Large intestine (tissue), 3 donors: ENCODE data around the gene LDB3. TPM values are rescaled to one million over a fixed set of nuclear protein-coding genes. Genes with fewer than 3 reads are reported as not detected.

Experiments
- DNase-seq, 2 donors: peaks; one replicate each; pipeline versions ENCODE4 v3.0.0 to v3.0.0-alpha.2; 2013
- H3K27ac ChIP-seq: one replicate; pipeline ENCODE4 v1.5.1; 2013; ENCODE audit warnings: low read length
- H3K27me3 ChIP-seq: 2 replicates; pipeline ENCODE4 v1.6.1; 2013; ENCODE audit warnings: low read length; ENCODE audit not compliant: control insufficient read depth, insufficient read depth
- H3K36me3 ChIP-seq: 2 replicates; pipeline ENCODE4 v1.6.1; 2013; ENCODE audit warnings: low read length; ENCODE audit not compliant: control insufficient read depth, insufficient read depth
- H3K4me1 ChIP-seq: one replicate; pipeline ENCODE4 v1.6.1; 2013; ENCODE audit warnings: low read length; ENCODE audit not compliant: control insufficient read depth, insufficient read depth
- H3K4me3 ChIP-seq: one replicate; pipeline ENCODE4 v1.5.1; 2013; ENCODE audit warnings: low read length
- H3K9me3 ChIP-seq: one replicate; pipeline ENCODE4 v1.6.1; 2013; ENCODE audit warnings: mild to moderate bottlenecking, low read depth, low read length, moderate library complexity; ENCODE audit not compliant: control insufficient read depth
- WGBS: methylation state at CpG from one replicate; pipeline ENCODE4 v1.1.5; 2013; ENCODE audit warnings: low lambda C conversion rate; ENCODE audit not compliant: insufficient coverage; 5-methylcytosine and 5-hydroxymethylcytosine counted together
- polyA plus RNA-seq: library from polyadenylated mRNA; unstranded; fragments of 120-200 nt; gene quantifications from one replicate; pipeline ENCODE4 v1.2.1, GENCODE V29; 2013

LDB3 gene
- polyA plus RNA-seq, 1 donor = 4.0 TPM

GRCh38 chr10:86665218-86665607 is 3.1 kb upstream of the LDB3 start:
- H3K27ac ChIP-seq = no peak overlapping the region
- 100% methylated on average over 1 of the region's 7 CpGs for WGBS

GRCh38 chr10:86665868-86666267 is 2.4 kb upstream of the LDB3 start:
- WGBS = 100% methylated on average over 1 of the region's 12 CpGs
- Histone ChIP-seq H3K27ac (no peak overlapping the region), H3K4me3 (no peak overlapping the region), H3K4me1 (no peaks in the 10 kb centered on the region), H3K27me3 (no peaks in the 10 kb centered on the region), H3K36me3 (no peaks in the 10 kb centered on the region), H3K9me3 (no peaks in the 10 kb centered on the region)
- no peak for DNase-seq

More at GRCh38 chr10:86665218-86665607, 3.1 kb upstream of the LDB3 start:
- H3K4me3 ChIP-seq = no peak overlapping the region
- H3K4me1 ChIP-seq = no peaks in the 10 kb centered on the region
- no peak for DNase-seq
- no peaks in the 10 kb centered on the region for H3K36me3 ChIP-seq
- H3K9me3 ChIP-seq = no peaks in the 10 kb centered on the region
- no peaks in the 10 kb centered on the region for H3K27me3 ChIP-seq

- Histone ChIP-seq H3K27me3 (no peaks in the 10 kb centered on the region), H3K4me1 (peaks cover 5% of the 10 kb centered on the region), H3K4me3 (no peak overlapping the region), H3K36me3 (no peaks in the 10 kb centered on the region), H3K27ac (no peak overlapping the region), H3K9me3 (no peaks in the 10 kb centered on the region)
- no peak for DNase-seq
- no CpG with 5 or more reads among the region's 7 CpGs for WGBS
Observed at GRCh38 chr10:86666538-86666937, 1.8 kb upstream of the LDB3 start.

GRCh38 chr10:86667421-86668181 is 710 bp upstream of the LDB3 start:
- no peaks in the 10 kb centered on the region for H3K36me3 ChIP-seq
- peaks cover 14% of the 10 kb centered on the region for H3K4me1 ChIP-seq
- no peaks in the 10 kb centered on the region for H3K27me3 ChIP-seq
- no peak for DNase-seq
- H3K9me3 ChIP-seq = no peaks in the 10 kb centered on the region
- H3K4me3 ChIP-seq = no peak overlapping the region
- WGBS = no CpG with 5 or more reads among the region's 10 CpGs
- H3K27ac ChIP-seq = no peak overlapping the region

GRCh38 chr10:86670290-86670811 is 2.0 kb downstream of the LDB3 start:
- no peak overlapping the region for H3K27ac ChIP-seq
- H3K27me3 ChIP-seq = no peaks in the 10 kb centered on the region
- peaks cover 31% of the 10 kb centered on the region for H3K4me1 ChIP-seq
- no peaks in the 10 kb centered on the region for H3K36me3 ChIP-seq
- DNase-seq = no peak
- H3K4me3 ChIP-seq = no peak overlapping the region
- WGBS = no CpG with 5 or more reads among the region's 8 CpGs
- no peaks in the 10 kb centered on the region for H3K9me3 ChIP-seq

GRCh38 chr10:86670876-86671275 is 2.6 kb downstream of the LDB3 start:
- no peak overlapping the region for H3K4me3 ChIP-seq
- H3K27ac ChIP-seq = no peak overlapping the region
- H3K27me3 ChIP-seq = no peaks in the 10 kb centered on the region
- DNase-seq = no peak
- no CpG with 5 or more reads among the region's 8 CpGs for WGBS
- H3K4me1 ChIP-seq = peaks cover 31% of the 10 kb centered on the region
- no peaks in the 10 kb centered on the region for H3K9me3 ChIP-seq
- H3K36me3 ChIP-seq = no peaks in the 10 kb centered on the region

- Histone ChIP-seq H3K4me3 (no peak overlapping the region), H3K36me3 (no peaks in the 10 kb centered on the region), H3K4me1 (peaks cover 31% of the 10 kb centered on the region), H3K27me3 (no peaks in the 10 kb centered on the region), H3K9me3 (no peaks in the 10 kb centered on the region), H3K27ac (no peak overlapping the region)
- WGBS = no CpG with 5 or more reads among the region's 3 CpGs
- peak in 1 of 2 donors; percentile 19 for DNase-seq
Observed at GRCh38 chr10:86671419-86671818, 3.1 kb downstream of the LDB3 start.

- Histone ChIP-seq H3K27me3 (no peaks in the 10 kb centered on the region), H3K36me3 (no peaks in the 10 kb centered on the region), H3K4me3 (no peak overlapping the region), H3K4me1 (peaks cover 31% of the 10 kb centered on the region), H3K27ac (no peak overlapping the region), H3K9me3 (no peaks in the 10 kb centered on the region)
- WGBS = no CpG with 5 or more reads among the region's 12 CpGs
- peak in 1 of 2 donors; percentile 50 for DNase-seq
Observed at GRCh38 chr10:86671985-86672710, 3.8 kb downstream of the LDB3 start.

GRCh38 chr10:86673216-86673826 is 5.0 kb downstream of the LDB3 start:
- no peak for DNase-seq
- no peak overlapping the region for H3K4me3 ChIP-seq
- peaks cover 31% of the 10 kb centered on the region for H3K4me1 ChIP-seq
- no peak overlapping the region for H3K27ac ChIP-seq
- no peaks in the 10 kb centered on the region for H3K36me3 ChIP-seq
- no peaks in the 10 kb centered on the region for H3K27me3 ChIP-seq
- H3K9me3 ChIP-seq = no peaks in the 10 kb centered on the region
- 83% methylated on average over 1 of the region's 6 CpGs for WGBS

GRCh38 chr10:86673827-86674581 is 5.7 kb downstream of the LDB3 start:
- Histone ChIP-seq H3K4me1 (peaks cover 31% of the 10 kb centered on the region), H3K9me3 (no peaks in the 10 kb centered on the region), H3K4me3 (no peak overlapping the region), H3K27ac (no peak overlapping the region), H3K27me3 (no peaks in the 10 kb centered on the region), H3K36me3 (no peaks in the 10 kb centered on the region)
- WGBS = no CpG with 5 or more reads among the region's 11 CpGs
- no peak for DNase-seq
